Immature natural killer cell (primary cell): ENCODE results near the gene APOC3. TPM values are rescaled to one million over a fixed set of nuclear protein-coding genes. Genes with fewer than 3 reads are reported as not detected.
A peak's percentile ranks its signal among the peaks of the same experiment; 100 is the strongest.

ENCODE experiments used
- DNase-seq, 3 donors: peaks; one replicate each; pipeline ENCODE4 v3.0.0; 2022; ENCODE audit warnings: mixed read lengths in 1 of 3
- H3K27ac Mint-ChIP-seq, 6 donors: one replicate each; pipeline ENCODE4 v1.8.0; 2020; ENCODE audit warnings: mixed read lengths in 6 of 6, mild to moderate bottlenecking in 5 of 6, inconsistent platforms in 4 of 6, moderate library complexity in 3 of 6
- H3K27me3 Mint-ChIP-seq, 3 donors: one replicate each; pipeline ENCODE4 v1.8.0; 2020 to 2021; ENCODE audit warnings: low read depth in 3 of 3, mild to moderate bottlenecking in 3 of 3, mixed read lengths in 3 of 3, moderate library complexity in 3 of 3, inconsistent platforms in 1 of 3
- H3K36me3 Mint-ChIP-seq, 3 donors: one replicate each; pipeline ENCODE4 v1.8.0; 2020; ENCODE audit warnings: mixed read lengths in 3 of 3, inconsistent platforms in 2 of 3, mild to moderate bottlenecking in 2 of 3
- H3K4me1 Mint-ChIP-seq, 2 donors: one replicate each; pipeline ENCODE4 v1.8.0; 2020; ENCODE audit warnings: inconsistent platforms in 2 of 2, mild to moderate bottlenecking in 2 of 2, mixed read lengths in 2 of 2, moderate library complexity in 1 of 2
- H3K4me3 Mint-ChIP-seq, 5 donors: one replicate each; pipeline ENCODE4 v1.8.0; 2020; ENCODE audit warnings: mild to moderate bottlenecking in 5 of 5, mixed read lengths in 5 of 5, inconsistent platforms in 3 of 5, moderate library complexity in 3 of 5
- H3K9me3 Mint-ChIP-seq, 6 donors: one replicate each; pipeline ENCODE4 v1.8.0; 2020; ENCODE audit warnings: mild to moderate bottlenecking in 6 of 6, mixed read lengths in 6 of 6, inconsistent platforms in 4 of 6, moderate library complexity in 3 of 6
- polyA plus RNA-seq, 3 donors: library from polyadenylated mRNA; unstranded; fragments of 300-500 nt; fragmentation: Illumina TruSeq; gene quantifications; one replicate each; pipeline ENCODE4 v1.2.3, GENCODE V29; 2021

APOC3 gene
- polyA plus RNA-seq, 3 donors from 2014 or later, result not detected

- H3K27ac Mint-ChIP-seq, result no peak overlapping the region
- H3K36me3 Mint-ChIP-seq, result peaks cover 2 to 6% (median 6%) of the 10 kb centered on the region in 3 donors
- H3K9me3 Mint-ChIP-seq, result no peaks in the 10 kb centered on the region
- peaks cover 0 to 5% (median 5%) of the 10 kb centered on the region in 3 donors for H3K27me3 Mint-ChIP-seq
- DNase-seq, result no peak
- H3K4me1 Mint-ChIP-seq, result peaks cover 14 to 18% of the 10 kb centered on the region in 2 donors
- H3K4me3 Mint-ChIP-seq, result no peak overlapping the region
These were observed 8.8 kb downstream of the APOC3 start for GRCh38 chr11:116838321-116839084.

- Mint-ChIP-seq H3K9me3 (no peaks in the 10 kb centered on the region), H3K4me1 (peaks cover 8 to 10% of the 10 kb centered on the region in 2 donors), H3K36me3 (peaks cover 3 to 16% (median 13%) of the 10 kb centered on the region in 3 donors), H3K27me3 (peaks cover 0 to 2% (median 1%) of the 10 kb centered on the region in 3 donors), H3K4me3 (no peak overlapping the region), H3K27ac (no peak overlapping the region)
- DNase-seq, result no peak
These were observed 10.6 kb downstream of the APOC3 start for GRCh38 chr11:116840224-116840745.

GRCh38 chr11:116840746-116841296 is 11.1 kb downstream of the APOC3 start:
- no peak for DNase-seq
- peak overlapping the region in 2 of 6 donors; percentile 28 to 35 for H3K27ac Mint-ChIP-seq
- no peaks in the 10 kb centered on the region for H3K9me3 Mint-ChIP-seq
- peaks cover 5 to 19% (median 16%) of the 10 kb centered on the region in 3 donors for H3K36me3 Mint-ChIP-seq
- H3K4me3 Mint-ChIP-seq, result no peak overlapping the region
- H3K4me1 Mint-ChIP-seq, result peaks cover 4 to 5% of the 10 kb centered on the region in 2 donors
- peaks cover 0 to 2% (median 1%) of the 10 kb centered on the region in 3 donors for H3K27me3 Mint-ChIP-seq

GRCh38 chr11:116842117-116842516 is 12.4 kb downstream of the APOC3 start:
- Mint-ChIP-seq H3K27me3 (no peaks in the 10 kb centered on the region), H3K27ac (no peak overlapping the region)

GRCh38 chr11:116842909-116843308 is 13.2 kb downstream of the APOC3 start:
- Mint-ChIP-seq H3K4me3 (no peak overlapping the region), H3K9me3 (no peaks in the 10 kb centered on the region), H3K27ac (peak overlapping the region in 3 of 6 donors; percentile 19 to 74 (median 50)), H3K27me3 (no peaks in the 10 kb centered on the region), H3K4me1 (no peaks in the 10 kb centered on the region), H3K36me3 (peaks cover 21 to 35% (median 30%) of the 10 kb centered on the region in 3 donors)
- DNase-seq, result no peak

More at GRCh38 chr11:116842117-116842516, 12.4 kb downstream of the APOC3 start:
- no peak for DNase-seq
- Mint-ChIP-seq H3K4me3 (no peak overlapping the region), H3K36me3 (peaks cover 18 to 32% (median 29%) of the 10 kb centered on the region in 3 donors), H3K4me1 (no peaks in the 10 kb centered on the region), H3K9me3 (no peaks in the 10 kb centered on the region)

GRCh38 chr11:116843661-116844060 is 14.0 kb downstream of the APOC3 start:
- no peaks in the 10 kb centered on the region for H3K9me3 Mint-ChIP-seq
- no peak overlapping the region for H3K4me3 Mint-ChIP-seq
- no peaks in the 10 kb centered on the region for H3K4me1 Mint-ChIP-seq
- no peak overlapping the region for H3K27ac Mint-ChIP-seq
- no peak for DNase-seq
- H3K36me3 Mint-ChIP-seq, result peaks cover 21 to 35% (median 30%) of the 10 kb centered on the region in 3 donors
- no peaks in the 10 kb centered on the region for H3K27me3 Mint-ChIP-seq

- no peak overlapping the region for H3K4me3 Mint-ChIP-seq
- H3K27ac Mint-ChIP-seq, result peak overlapping the region in 1 of 6 donors; percentile 50
- peaks cover 24 to 39% (median 33%) of the 10 kb centered on the region in 3 donors for H3K36me3 Mint-ChIP-seq
- H3K9me3 Mint-ChIP-seq, result no peaks in the 10 kb centered on the region
- no peaks in the 10 kb centered on the region for H3K27me3 Mint-ChIP-seq
- peaks cover 3 to 4% of the 10 kb centered on the region in 2 donors for H3K4me1 Mint-ChIP-seq
- no peak for DNase-seq
These were observed 15.0 kb downstream of the APOC3 start for GRCh38 chr11:116844722-116845121.

- Mint-ChIP-seq H3K36me3 (peaks cover 30 to 45% (median 41%) of the 10 kb centered on the region in 3 donors), H3K9me3 (no peaks in the 10 kb centered on the region), H3K4me3 (no peak overlapping the region), H3K27me3 (peaks cover 0 to 4% (median 0%) of the 10 kb centered on the region in 3 donors), H3K4me1 (peaks cover 32 to 33% of the 10 kb centered on the region in 2 donors), H3K27ac (no peak overlapping the region)
- no peak for DNase-seq
These were observed 17.9 kb downstream of the APOC3 start for GRCh38 chr11:116847612-116848011.

GRCh38 chr11:116849060-116849459 is 19.4 kb downstream of the APOC3 start:
- Mint-ChIP-seq H3K27me3 (peaks cover 0 to 4% (median 0%) of the 10 kb centered on the region in 3 donors), H3K4me3 (no peak overlapping the region), H3K4me1 (peaks cover 46 to 47% of the 10 kb centered on the region in 2 donors), H3K9me3 (no peaks in the 10 kb centered on the region), H3K36me3 (peaks cover 27 to 36% (median 33%) of the 10 kb centered on the region in 3 donors), H3K27ac (no peak overlapping the region)
- DNase-seq, result no peak

- H3K9me3 Mint-ChIP-seq, result no peaks in the 10 kb centered on the region
- peaks cover 0 to 4% (median 0%) of the 10 kb centered on the region in 3 donors for H3K27me3 Mint-ChIP-seq
- no peak overlapping the region for H3K4me3 Mint-ChIP-seq
- peaks cover 50 to 52% of the 10 kb centered on the region in 2 donors for H3K4me1 Mint-ChIP-seq
- no peak for DNase-seq
- peaks cover 27 to 36% (median 33%) of the 10 kb centered on the region in 3 donors for H3K36me3 Mint-ChIP-seq
- peak overlapping the region in 2 of 6 donors; percentile 60 to 95 for H3K27ac Mint-ChIP-seq
These were observed 19.8 kb downstream of the APOC3 start for GRCh38 chr11:116849486-116849885.

- H3K27ac Mint-ChIP-seq, result peak overlapping the region; percentile 89 to 95 (median 92)
These were observed 21.9 kb downstream of the APOC3 start for GRCh38 chr11:116851626-116852025.

GRCh38 chr11:116852261-116853031 is 22.7 kb downstream of the APOC3 start:
- peak overlapping the region; percentile 73 to 94 (median 81) for H3K4me3 Mint-ChIP-seq
- H3K36me3 Mint-ChIP-seq, result peaks cover 15 to 17% (median 16%) of the 10 kb centered on the region in 3 donors
- peak overlapping the region; percentile 89 to 95 (median 92) for H3K27ac Mint-ChIP-seq
- no peaks in the 10 kb centered on the region for H3K9me3 Mint-ChIP-seq
- H3K4me1 Mint-ChIP-seq, result peaks cover 74 to 79% of the 10 kb centered on the region in 2 donors
- peaks cover 0 to 4% (median 2%) of the 10 kb centered on the region in 3 donors for H3K27me3 Mint-ChIP-seq
- DNase-seq, result no peak

More at GRCh38 chr11:116851626-116852025, 21.9 kb downstream of the APOC3 start:
- Mint-ChIP-seq H3K4me1 (peaks cover 71 to 72% of the 10 kb centered on the region in 2 donors), H3K9me3 (no peaks in the 10 kb centered on the region), H3K27me3 (peaks cover 0 to 4% (median 2%) of the 10 kb centered on the region in 3 donors), H3K4me3 (peak overlapping the region; percentile 73 to 94 (median 81)), H3K36me3 (peaks cover 17 to 18% (median 18%) of the 10 kb centered on the region in 3 donors)
- DNase-seq, result peak; percentile 62 to 72 (median 65)

GRCh38 chr11:116853461-116854073 is 23.9 kb downstream of the APOC3 start:
- peaks cover 74 to 79% of the 10 kb centered on the region in 2 donors for H3K4me1 Mint-ChIP-seq
- peaks cover 16 to 28% (median 26%) of the 10 kb centered on the region in 3 donors for H3K36me3 Mint-ChIP-seq
- H3K4me3 Mint-ChIP-seq, result peak overlapping the region; percentile 73 to 94 (median 81)

More at GRCh38 chr11:116853461-116854073, 23.9 kb downstream of the APOC3 start:
- DNase-seq, result peak; percentile 71 to 81 (median 76)
- Mint-ChIP-seq H3K27me3 (peaks cover 0 to 6% (median 5%) of the 10 kb centered on the region in 3 donors), H3K27ac (peak overlapping the region; percentile 89 to 95 (median 92)), H3K9me3 (no peaks in the 10 kb centered on the region)
